SK-N-SH (cell line): ENCODE measurements around the gene PRAME. TPM values are rescaled to one million over a fixed set of nuclear protein-coding genes. Genes with fewer than 3 reads are reported as not detected.

Experiments used
- CTCF ChIA-PET: fragments of 300-600, 350-600 bp; formaldehyde crosslinking; extraction: SDS; loops from one replicate; lab custom pipeline; 2021; lab: Yijun Ruan, JAX
- POLR2A ChIA-PET: fragments of 350-600 bp; sonication (Branson Sonifier 250); formaldehyde crosslinking; extraction: SDS; loops from one replicate; lab custom pipeline; 2020; ENCODE audit warnings: antibody characterized with exemption, inconsistent platforms; lab: Yijun Ruan, JAX
- DNase-seq: peaks from one replicate; pipeline ENCODE4 v3.0.0; 2012
- H2AFZ ChIP-seq: fragments of 200-600 bp; sonication (generic); 2 replicates; pipeline ENCODE4 v1.8.1; 2016; ENCODE audit warnings: antibody characterized with exemption, mild to moderate bottlenecking, low read depth
- H3F3A ChIP-seq: fragments of 200-600 bp; sonication (generic); replicated peaks from 2 replicates; pipeline ENCODE3; 2016; ENCODE audit warnings: antibody characterized with exemption, mild to moderate bottlenecking; ENCODE audit not compliant: insufficient read depth
- H3K27ac ChIP-seq, 2 experiments: fragments of 200-500 bp in 1 of 2; fragments of 200-600 bp in 1 of 2; sonication (Bioruptor generic) in 1 of 2; sonication (generic), shearing (Covaris generic) in 1 of 2; 2 replicates each; pipeline versions ENCODE4 v1.5.1 to v1.6.1; 2014 to 2016; ENCODE audit warnings: low read depth in 2 of 2, inconsistent platforms in 1 of 2, low read length in 1 of 2, mild to moderate bottlenecking in 1 of 2, mixed read lengths in 1 of 2
- H3K27me3 ChIP-seq: fragments of 200-600 bp; sonication (generic), shearing (Covaris generic); 2 replicates; pipeline ENCODE4 v1.6.1; 2016; ENCODE audit warnings: mixed run types; ENCODE audit not compliant: insufficient read depth
- H3K36me3 ChIP-seq, 2 experiments: fragments of 200-500 bp in 1 of 2; fragments of 200-600 bp in 1 of 2; sonication (Bioruptor generic) in 1 of 2; sonication (generic) in 1 of 2; replicated peaks in 1 of 2; 2 replicates each; pipeline versions ENCODE3 to v1.5.1; 2014 to 2016; ENCODE audit warnings: low read length in 1 of 2, mild to moderate bottlenecking in 1 of 2; ENCODE audit not compliant: insufficient read depth in 2 of 2, control insufficient read depth in 1 of 2
- H3K4me1 ChIP-seq, 2 experiments: fragments of 200-500 bp in 1 of 2; fragments of 200-600 bp in 1 of 2; sonication (Bioruptor generic) in 1 of 2; sonication (generic), shearing (Covaris generic) in 1 of 2; 2 replicates each; pipeline versions ENCODE4 v1.5.1 to v1.6.1; 2014 to 2016; ENCODE audit warnings: low read depth in 1 of 2, low read length in 1 of 2, mixed run types in 1 of 2; ENCODE audit not compliant: insufficient read depth in 2 of 2, control insufficient read depth in 1 of 2
- H3K4me2 ChIP-seq: fragments of 200-600 bp; sonication (generic), shearing (Covaris generic); 2 replicates; pipeline ENCODE4 v1.6.1; 2017; ENCODE audit warnings: mixed run types
- H3K4me3 ChIP-seq, 2 experiments: fragments of 200-500 bp in 1 of 2; fragments of 200-600 bp in 1 of 2; sonication (Bioruptor generic) in 1 of 2; sonication (generic), shearing (Covaris generic) in 1 of 2; 2 replicates each; pipeline versions ENCODE4 v1.5.1 to v1.8.1; 2014 to 2016; ENCODE audit warnings: low read depth in 2 of 2, inconsistent platforms in 1 of 2, low read length in 1 of 2, mild to moderate bottlenecking in 1 of 2, mixed read lengths in 1 of 2, moderate library complexity in 1 of 2
- H3K79me2 ChIP-seq: fragments of 200-600 bp; sonication (generic); 2 replicates; pipeline ENCODE4 v1.8.1; 2017; ENCODE audit warnings: mild to moderate bottlenecking; ENCODE audit not compliant: insufficient read depth
- H3K9ac ChIP-seq: fragments of 200-600 bp; sonication (generic); 2 replicates; pipeline ENCODE4 v1.6.1; 2017; ENCODE audit warnings: mixed run types
- H3K9me2 ChIP-seq: fragments of 200-600 bp; sonication (generic); 2 replicates; pipeline ENCODE4 v1.6.1; 2017; ENCODE audit warnings: mixed run types
- H3K9me3 ChIP-seq: fragments of 200-600 bp; sonication (generic); 2 replicates; pipeline ENCODE4 v1.6.1; 2017; ENCODE audit warnings: mixed run types, mild to moderate bottlenecking, moderate library complexity
- H4K20me1 ChIP-seq: fragments of 200-600 bp; sonication (generic); 2 replicates; pipeline ENCODE4 v1.6.1; 2017; ENCODE audit warnings: mild to moderate bottlenecking, mixed run types; ENCODE audit not compliant: insufficient read depth
- CHD2 ChIP-seq: fragments of 150-350 bp; IDR thresholded peaks from 2 replicates; pipeline ENCODE4 v1.6.1; 2018; ENCODE audit warnings: low read length; ENCODE audit not compliant: partially characterized antibody
- ELF1 ChIP-seq: IDR thresholded peaks from 2 replicates; pipeline ENCODE4 v1.4.0; 2012
- EP300 ChIP-seq, 2 experiments: IDR thresholded peaks; 2 replicates each; pipeline versions ENCODE4 v1.4.0 to v1.6.1; 2012; ENCODE audit warnings: borderline replicate concordance in 1 of 2, low read depth in 1 of 2, low read length in 1 of 2
- FOSL2 ChIP-seq: IDR thresholded peaks from 2 replicates; pipeline ENCODE4 v1.4.0; 2012; ENCODE audit warnings: low read depth, mild to moderate bottlenecking, moderate library complexity, borderline replicate concordance
- FOXM1 ChIP-seq: IDR thresholded peaks from 2 replicates; pipeline ENCODE4 v1.4.0; 2012; ENCODE audit warnings: low read depth, mild to moderate bottlenecking
- GATA2 ChIP-seq: sonication (generic); formaldehyde crosslinking; IDR thresholded peaks from 2 replicates; pipeline ENCODE4 v1.5.0; 2020; ENCODE audit warnings: mild to moderate bottlenecking, missing genetic modification reagents
- MAX ChIP-seq: IDR thresholded peaks from 2 replicates; pipeline ENCODE4 v1.4.0; 2012; ENCODE audit warnings: low read depth
- MXI1 ChIP-seq: IDR thresholded peaks from 2 replicates; pipeline ENCODE4 v1.6.1; 2012; ENCODE audit warnings: mild to moderate bottlenecking, low read depth, low read length, improper control_type of control experiment
- NFIC ChIP-seq: IDR thresholded peaks from 2 replicates; pipeline ENCODE4 v1.4.0; 2012; ENCODE audit warnings: borderline replicate concordance
- RAD21 ChIP-seq: IDR thresholded peaks from 2 replicates; pipeline ENCODE4 v1.6.1; 2012; ENCODE audit warnings: mild to moderate bottlenecking, low read length
- REST ChIP-seq: IDR thresholded peaks from 2 replicates; pipeline ENCODE4 v1.6.1; 2012; ENCODE audit warnings: mild to moderate bottlenecking, low read depth, low read length, moderate library complexity
- RFX5 ChIP-seq: IDR thresholded peaks from 2 replicates; pipeline ENCODE4 v1.6.1; 2012; ENCODE audit warnings: mild to moderate bottlenecking, improper control_type of control experiment, low read length
- SIN3A ChIP-seq: IDR thresholded peaks from 2 replicates; pipeline ENCODE4 v1.6.1; 2012; ENCODE audit warnings: low read depth, mild to moderate bottlenecking, low read length, moderate library complexity, borderline replicate concordance
- SMC3 ChIP-seq: IDR thresholded peaks from 2 replicates; pipeline ENCODE4 v1.6.1; 2012; ENCODE audit warnings: low read depth, low read length, improper control_type of control experiment
- TAF1 ChIP-seq: IDR thresholded peaks from 2 replicates; pipeline ENCODE4 v1.6.1; 2012; ENCODE audit warnings: low read depth, mild to moderate bottlenecking, low read length, moderate library complexity, borderline replicate concordance
- TCF12 ChIP-seq: IDR thresholded peaks from 2 replicates; pipeline ENCODE4 v1.4.0; 2012
- YY1 ChIP-seq: IDR thresholded peaks from 2 replicates; pipeline ENCODE4 v1.4.0; 2012; ENCODE audit warnings: low read depth, mild to moderate bottlenecking
- WGBS: methylation state at CpG from one replicate; pipeline ENCODE4 v1.1.6; 2017; ENCODE audit warnings: low lambda C conversion rate; 5-methylcytosine and 5-hydroxymethylcytosine counted together
- polyA plus RNA-seq, 3 experiments: library from polyadenylated mRNA; depleted of rRNA; stranded (reverse); fragments of >200 nt; gene quantifications; 2 replicates each; pipeline ENCODE4 v1.2.3, GENCODE V29; 2012
- TF ChIP-seq, protein P1 (sequence below): IDR thresholded peaks from 2 replicates; pipeline ENCODE4 v1.4.0; 2012; ENCODE audit warnings: low read depth, borderline replicate concordance
- TF ChIP-seq, protein P2 (sequence below): IDR thresholded peaks from 2 replicates; pipeline ENCODE4 v1.4.0; 2012; ENCODE audit warnings: low read depth, borderline replicate concordance
- TF ChIP-seq, protein P3 (sequence below): fragments of 150-350 bp; IDR thresholded peaks from 2 replicates; pipeline ENCODE4 v1.6.1; 2016; ENCODE audit warnings: mild to moderate bottlenecking, low read depth, low read length

Gene PRAME
- polyA plus RNA-seq, 1 of the 3 experiments (the other 2 are of a cell fraction), result 193 TPM

DNA sequence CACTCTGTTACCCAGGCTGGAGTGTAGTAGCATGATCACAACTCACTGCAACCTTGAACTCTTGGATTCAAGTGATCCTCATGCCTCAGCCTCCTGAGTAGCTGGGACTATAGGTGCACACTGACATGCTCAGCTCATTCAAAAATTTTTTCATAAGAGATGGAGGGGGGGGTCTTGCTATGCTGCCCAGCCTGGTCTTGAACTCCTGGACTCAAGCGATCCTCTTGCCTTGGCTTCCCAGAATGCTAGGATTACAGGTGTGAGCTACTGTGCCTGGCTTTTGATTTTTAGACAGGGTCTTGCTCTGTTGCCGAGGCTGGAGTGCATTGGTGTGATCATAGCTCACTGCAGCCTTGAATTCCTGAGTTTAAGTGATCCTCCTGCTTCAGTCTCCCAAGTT is 14.0 kb downstream of the PRAME start:
- Histone ChIP-seq H3K4me3 (no peak overlapping the region), H4K20me1 (peaks cover 32% of the 10 kb centered on the region), H3K79me2 (peaks cover 2% of the 10 kb centered on the region; the same call in 1 of the 2 replicates), H3K4me2 (no peak overlapping the region), H3K9me3 (no peaks in the 10 kb centered on the region), H3K36me3 (peaks cover 26 to 35% of the 10 kb centered on the region in 2 experiments), H3F3A (peaks cover 29% of the 10 kb centered on the region), H2AFZ (no peak overlapping the region), H3K27me3 (no peaks in the 10 kb centered on the region), H3K9ac (no peak overlapping the region), H3K4me1 (no peaks in the 10 kb centered on the region), H3K27ac (no peak overlapping the region), H3K9me2 (no peaks in the 10 kb centered on the region)
- CTCF ChIA-PET, result interaction anchor here (0.9 to 2.4 kb wide), 3 partner anchors 30 to 42 kb away, joined by 3 to 10 read pairs (median 4); partner anchors contain the start of gene ZNF280B
- POLR2A ChIA-PET, result no interaction called here
- 93% methylated on average over 2 of the region's 2 CpGs for WGBS
- DNase-seq, result no peak
- TF ChIP-seq RAD21 (no peak), NFIC (no peak), TAF1 (no peak), MAX (no peak), GATA2 (no peak), YY1 (no peak), SMC3 (no peak), CHD2 (no peak), MXI1 (no peak), SIN3A (no peak), REST (no peak), TCF12 (no peak), FOXM1 (no peak), ELF1 (no peak), FOSL2 (no peak), RFX5 (no peak), EP300 (IDR thresholded peaks at IDR 0.05; ENCODE audit: borderline replicate concordance in 1 of 2, low read depth in 1 of 2, low read length in 1 of 2) (no peak)
- TF ChIP-seq, protein P1, sequence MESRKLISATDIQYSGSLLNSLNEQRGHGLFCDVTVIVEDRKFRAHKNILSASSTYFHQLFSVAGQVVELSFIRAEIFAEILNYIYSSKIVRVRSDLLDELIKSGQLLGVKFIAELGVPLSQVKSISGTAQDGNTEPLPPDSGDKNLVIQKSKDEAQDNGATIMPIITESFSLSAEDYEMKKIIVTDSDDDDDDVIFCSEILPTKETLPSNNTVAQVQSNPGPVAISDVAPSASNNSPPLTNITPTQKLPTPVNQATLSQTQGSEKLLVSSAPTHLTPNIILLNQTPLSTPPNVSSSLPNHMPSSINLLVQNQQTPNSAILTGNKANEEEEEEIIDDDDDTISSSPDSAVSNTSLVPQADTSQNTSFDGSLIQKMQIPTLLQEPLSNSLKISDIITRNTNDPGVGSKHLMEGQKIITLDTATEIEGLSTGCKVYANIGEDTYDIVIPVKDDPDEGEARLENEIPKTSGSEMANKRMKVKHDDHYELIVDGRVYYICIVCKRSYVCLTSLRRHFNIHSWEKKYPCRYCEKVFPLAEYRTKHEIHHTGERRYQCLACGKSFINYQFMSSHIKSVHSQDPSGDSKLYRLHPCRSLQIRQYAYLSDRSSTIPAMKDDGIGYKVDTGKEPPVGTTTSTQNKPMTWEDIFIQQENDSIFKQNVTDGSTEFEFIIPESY, result no peak
- TF ChIP-seq, protein P2, sequence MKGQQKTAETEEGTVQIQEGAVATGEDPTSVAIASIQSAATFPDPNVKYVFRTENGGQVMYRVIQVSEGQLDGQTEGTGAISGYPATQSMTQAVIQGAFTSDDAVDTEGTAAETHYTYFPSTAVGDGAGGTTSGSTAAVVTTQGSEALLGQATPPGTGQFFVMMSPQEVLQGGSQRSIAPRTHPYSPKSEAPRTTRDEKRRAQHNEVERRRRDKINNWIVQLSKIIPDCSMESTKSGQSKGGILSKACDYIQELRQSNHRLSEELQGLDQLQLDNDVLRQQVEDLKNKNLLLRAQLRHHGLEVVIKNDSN, result no peak
- TF ChIP-seq, protein P3, sequence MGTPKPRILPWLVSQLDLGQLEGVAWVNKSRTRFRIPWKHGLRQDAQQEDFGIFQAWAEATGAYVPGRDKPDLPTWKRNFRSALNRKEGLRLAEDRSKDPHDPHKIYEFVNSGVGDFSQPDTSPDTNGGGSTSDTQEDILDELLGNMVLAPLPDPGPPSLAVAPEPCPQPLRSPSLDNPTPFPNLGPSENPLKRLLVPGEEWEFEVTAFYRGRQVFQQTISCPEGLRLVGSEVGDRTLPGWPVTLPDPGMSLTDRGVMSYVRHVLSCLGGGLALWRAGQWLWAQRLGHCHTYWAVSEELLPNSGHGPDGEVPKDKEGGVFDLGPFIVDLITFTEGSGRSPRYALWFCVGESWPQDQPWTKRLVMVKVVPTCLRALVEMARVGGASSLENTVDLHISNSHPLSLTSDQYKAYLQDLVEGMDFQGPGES, result no peak
